HepG2 (cell line): ENCODE measurements around the gene ATRNL1. TPM values are rescaled to one million over a fixed set of nuclear protein-coding genes. Genes with fewer than 3 reads are reported as not detected.

Source experiments
- ATAC-seq: fragments of 200-7000 bp; cut with Tn5 transposase; 3 replicates; pipeline ENCODE4 v1.9.1; 2020; ENCODE audit warnings: mild to moderate bottlenecking, moderate library complexity
- BruUV-seq: library from RNA; stranded (reverse); fragments of 400-500 nt; replicated peaks from 2 replicates; lab custom pipeline; 2021; lab: Mats Ljungman, UMichigan
- CTCF ChIA-PET: fragments of 300-600 bp; formaldehyde crosslinking; extraction: SDS; loops from one replicate; lab custom pipeline; 2021; ENCODE audit warnings: low total read pairs, inconsistent platforms, low intra/inter-chr PET ratio; lab: Yijun Ruan, JAX
- POLR2A ChIA-PET: fragments of 350-600 bp; sonication (Branson Sonifier 250); formaldehyde crosslinking; loops from one replicate; lab custom pipeline; 2020; ENCODE audit warnings: antibody characterized with exemption, inconsistent platforms; lab: Yijun Ruan, JAX
- DNase-seq: peaks from one replicate; pipeline ENCODE4 v3.0.0-alpha.2; 2015; ENCODE audit warnings: low spot score
- FAIRE-seq: peaks from 3 replicates; lab custom pipeline; 2011; peaks lifted over from hg19 to GRCh38; lab: Jason Lieb, UNC
- H2AFZ ChIP-seq: one replicate; pipeline ENCODE4 v1.6.1; 2011; ENCODE audit warnings: low read length, inconsistent platforms
- H3K27ac ChIP-seq: fragments of 300-600 bp; 3 replicates; pipeline ENCODE4 v1.8.0; 2011; ENCODE audit warnings: mixed run types, mild to moderate bottlenecking, mixed read lengths, low read length, inconsistent platforms; ENCODE audit not compliant: insufficient read depth; ENCODE audit errors: extremely low read length
- H3K27me3 ChIP-seq, 2 experiments: fragments of 200-600 bp in 1 of 2; 2 replicates in 1 of 2; 3 replicates in 1 of 2; pipeline versions ENCODE4 v1.6.0 to v1.8.0; 2011; ENCODE audit warnings: low read length in 2 of 2, mild to moderate bottlenecking in 2 of 2, moderate library complexity in 2 of 2, inconsistent platforms in 1 of 2; ENCODE audit not compliant: insufficient read depth in 2 of 2, control insufficient read depth in 1 of 2
- H3K36me3 ChIP-seq, 2 experiments: fragments of 200-600 bp in 1 of 2; replicated peaks in 1 of 2; 2 replicates in 1 of 2; 3 replicates in 1 of 2; pipeline versions ENCODE4 v1.5.1 to v1.8.0; 2011; ENCODE audit warnings: low read length in 2 of 2, inconsistent platforms in 1 of 2; ENCODE audit not compliant: insufficient read depth in 2 of 2, control insufficient read depth in 1 of 2
- H3K4me1 ChIP-seq: 2 replicates; pipeline ENCODE4 v1.5.1; 2012; ENCODE audit warnings: low read length, inconsistent platforms; ENCODE audit not compliant: insufficient read depth
- H3K4me2 ChIP-seq: 2 replicates; pipeline ENCODE4 v1.6.0; 2011; ENCODE audit warnings: low read depth, low read length, inconsistent platforms
- H3K4me3 ChIP-seq, 3 experiments: fragments of 200-600 bp in 1 of 3; sonication (generic), shearing (Covaris generic) in 1 of 3; replicated peaks in 1 of 3; 2 replicates each; pipeline ENCODE4 v1.5.1; 2011 to 2016; ENCODE audit warnings: low read length in 3 of 3, inconsistent platforms in 2 of 3, low read depth in 2 of 3, mild to moderate bottlenecking in 2 of 3, control low read depth in 1 of 3, mixed read lengths in 1 of 3; ENCODE audit not compliant: insufficient read depth in 1 of 3
- H3K79me2 ChIP-seq: one replicate; pipeline ENCODE4 v1.6.1; 2011; ENCODE audit warnings: low read length, inconsistent platforms; ENCODE audit not compliant: insufficient read depth
- H3K9ac ChIP-seq: 2 replicates; pipeline ENCODE4 v1.6.0; 2011; ENCODE audit warnings: mild to moderate bottlenecking, low read depth, low read length, inconsistent platforms; ENCODE audit not compliant: insufficient read depth
- H3K9me3 ChIP-seq: 2 replicates; pipeline ENCODE4 v1.5.1; 2012; ENCODE audit warnings: mild to moderate bottlenecking, low read length
- H4K20me1 ChIP-seq: 2 replicates; pipeline ENCODE4 v1.6.0; 2011; ENCODE audit warnings: inconsistent platforms, mild to moderate bottlenecking, low read length, moderate library complexity; ENCODE audit not compliant: insufficient read depth
- AHR ChIP-seq: IDR thresholded peaks from 2 replicates; pipeline ENCODE4 v1.6.1; 2018; ENCODE audit warnings: missing genetic modification reagents, missing compliant biosample characterization
- ARID2 ChIP-seq: sonication (generic); formaldehyde crosslinking; IDR thresholded peaks from 2 replicates; pipeline ENCODE4 v1.8.1; 2022; ENCODE audit warnings: mild to moderate bottlenecking, missing genetic modification reagents, borderline replicate concordance
- HES4 ChIP-seq: sonication (generic); formaldehyde crosslinking; IDR thresholded peaks from 2 replicates; pipeline ENCODE4 v1.9.0; 2021; ENCODE audit warnings: mild to moderate bottlenecking, missing genetic modification reagents, borderline replicate concordance
- KDM1A ChIP-seq: IDR thresholded peaks from 2 replicates; pipeline ENCODE4 v1.6.1; 2016; ENCODE audit warnings: missing compliant biosample characterization
- ZKSCAN1 ChIP-seq: fragments of 150-350 bp; IDR thresholded peaks from 2 replicates; pipeline ENCODE4 v1.6.1; 2014; ENCODE audit warnings: low read length
- ZNF12 ChIP-seq: sonication (generic); formaldehyde crosslinking; IDR thresholded peaks from 2 replicates; pipeline ENCODE4 v1.5.0; 2020; ENCODE audit warnings: missing genetic modification reagents
- ZNF431 ChIP-seq: sonication (generic); formaldehyde crosslinking; IDR thresholded peaks from 2 replicates; pipeline ENCODE4 v1.9.0; 2022; ENCODE audit warnings: missing genetic modification reagents, low read depth, mild to moderate bottlenecking, borderline replicate concordance
- ZNF563 ChIP-seq: sonication (generic); formaldehyde crosslinking; IDR thresholded peaks from 2 replicates; pipeline ENCODE4 v1.8.0; 2022; ENCODE audit warnings: mild to moderate bottlenecking, moderate library complexity, missing genetic modification reagents
- ZNF747 ChIP-seq: sonication (generic); formaldehyde crosslinking; IDR thresholded peaks from 2 replicates; pipeline ENCODE4 v1.8.1; 2023; ENCODE audit warnings: missing genetic modification reagents, mild to moderate bottlenecking, borderline replicate concordance
- ZNF850 ChIP-seq: sonication (generic); formaldehyde crosslinking; conservative IDR thresholded peaks from 2 replicates; pipeline ENCODE4 v1.9.0; 2021; ENCODE audit warnings: mild to moderate bottlenecking, missing genetic modification reagents
- in situ Hi-C: cut with HindIII; loops from 2 replicates; pipeline ENCODE4 v1.10.0; 2017; ENCODE audit warnings: low pct_unique_long_range_greater_than_20kb; ENCODE audit not compliant: extremely low pct_ligation_motif_present
- intact Hi-C: fragments of 100-400 bp; cut with micrococcal nuclease; formaldehyde crosslinking; loops from one replicate; pipeline ENCODE4 v1.10.0; 2022; ENCODE audit not compliant: unreplicated experiment
- polyA plus RNA-seq, 8 experiments: library from polyadenylated mRNA; depleted of rRNA in 3 of 8; stranded (reverse) in 7 of 8; unstranded in 1 of 8; fragments of >200 nt; fragmentation: Illumina TruSeq in 4 of 8; extraction: Trizol in 4 of 8; gene quantifications; 2 replicates each; pipeline versions ENCODE4 v1.2.1 to v1.2.3, GENCODE V29; 2011 to 2016; ENCODE audit warnings: low read depth in 4 of 8, missing spikeins in 1 of 8, mixed read lengths in 1 of 8; ENCODE audit not compliant: insufficient read depth in 1 of 8
- total RNA-seq, 5 experiments: library from RNA; depleted of rRNA; stranded (reverse); fragments of >200 nt; fragmentation: Illumina TruSeq; extraction: Trizol; gene quantifications; 2 replicates each; pipeline ENCODE4 v1.2.3, GENCODE V29; 2016; ENCODE audit warnings: low read depth in 1 of 5
- TF ChIP-seq, protein P1 (sequence below): sonication (generic); formaldehyde crosslinking; IDR thresholded peaks from 2 replicates; pipeline ENCODE4 v1.5.0; 2020; ENCODE audit warnings: missing genetic modification reagents
- TF ChIP-seq, protein P2 (sequence below): sonication (generic); formaldehyde crosslinking; IDR thresholded peaks from 2 replicates; pipeline ENCODE4 v1.9.0; 2021; ENCODE audit warnings: mild to moderate bottlenecking, missing genetic modification reagents
- TF ChIP-seq, protein P3 (sequence below): sonication (generic); formaldehyde crosslinking; conservative IDR thresholded peaks from 2 replicates; pipeline ENCODE4 v1.8.0; 2022; ENCODE audit warnings: missing genetic modification reagents
- TF ChIP-seq, protein P4 (sequence below): sonication (generic); formaldehyde crosslinking; IDR thresholded peaks from 2 replicates; pipeline ENCODE4 v1.5.1; 2020; ENCODE audit warnings: missing genetic modification reagents, mild to moderate bottlenecking, borderline replicate concordance

The ATRNL1 gene
- total and polyA plus RNA-seq, 2 of the 13 experiments (the other 11 are each of a cell fraction or from before 2014, with no cell fraction given): 0.04 TPM; not detected in 1

DNA sequence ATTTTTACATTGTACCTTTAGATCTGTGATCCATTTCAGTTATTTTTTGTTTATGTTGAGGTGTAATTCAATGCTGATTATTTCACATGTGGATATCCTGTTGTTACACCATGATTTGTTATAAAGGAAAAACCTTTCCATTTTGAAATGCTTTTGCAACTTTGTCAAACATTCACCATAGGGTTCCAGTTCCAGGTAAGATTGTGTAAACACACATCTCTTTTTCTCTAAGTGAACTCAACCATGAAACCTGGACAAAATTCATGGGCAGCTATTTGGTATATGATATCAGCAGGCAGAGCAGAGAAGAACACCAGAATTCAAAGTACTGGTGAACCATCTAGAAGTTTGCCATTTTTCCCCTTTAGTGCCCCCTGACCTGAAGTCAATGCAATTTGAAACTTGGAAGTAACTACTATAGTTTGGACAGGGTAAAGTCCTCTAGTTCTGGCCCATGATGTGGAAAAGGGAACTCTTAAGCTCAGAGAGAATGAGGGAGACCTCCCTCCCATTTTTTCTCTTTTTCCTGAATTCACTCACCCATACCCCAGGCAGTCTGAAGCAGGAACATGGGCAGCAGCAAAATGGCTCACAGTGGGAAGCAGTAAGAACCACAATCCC, 446.1 kb downstream of the ATRNL1 start:
- in situ Hi-C loops: no loop called here
- ChIA-PET POLR2A (no interaction called here), CTCF (no interaction called here)
- no peak for FAIRE-seq
- no peak overlapping the region for H3K9ac ChIP-seq
- no peaks in the 10 kb centered on the region for H3K79me2 ChIP-seq
- H3K4me3 ChIP-seq: no peak overlapping the region
- DNase-seq: no peak
- no peak for ATAC-seq
- H3K27ac ChIP-seq: no peak overlapping the region
- H4K20me1 ChIP-seq: no peaks in the 10 kb centered on the region
- intact Hi-C loops: no loop called here
- H3K4me1 ChIP-seq: no peaks in the 10 kb centered on the region
- no peaks in the 10 kb centered on the region for H3K36me3 ChIP-seq
- BruUV-seq: no TSS peak
- H3K4me2 ChIP-seq: no peak overlapping the region
- H3K27me3 ChIP-seq: no peaks in the 10 kb centered on the region
- peaks cover 19% of the 10 kb centered on the region for H3K9me3 ChIP-seq
- no peak overlapping the region for H2AFZ ChIP-seq
- TF ChIP-seq ZKSCAN1: no peak
- TF ChIP-seq, protein P1, sequence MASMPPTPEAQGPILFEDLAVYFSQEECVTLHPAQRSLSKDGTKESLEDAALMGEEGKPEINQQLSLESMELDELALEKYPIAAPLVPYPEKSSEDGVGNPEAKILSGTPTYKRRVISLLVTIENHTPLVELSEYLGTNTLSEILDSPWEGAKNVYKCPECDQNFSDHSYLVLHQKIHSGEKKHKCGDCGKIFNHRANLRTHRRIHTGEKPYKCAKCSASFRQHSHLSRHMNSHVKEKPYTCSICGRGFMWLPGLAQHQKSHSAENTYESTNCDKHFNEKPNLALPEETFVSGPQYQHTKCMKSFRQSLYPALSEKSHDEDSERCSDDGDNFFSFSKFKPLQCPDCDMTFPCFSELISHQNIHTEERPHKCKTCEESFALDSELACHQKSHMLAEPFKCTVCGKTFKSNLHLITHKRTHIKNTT: no peak
- no peak for TF ChIP-seq AHR
- TF ChIP-seq, protein P2, sequence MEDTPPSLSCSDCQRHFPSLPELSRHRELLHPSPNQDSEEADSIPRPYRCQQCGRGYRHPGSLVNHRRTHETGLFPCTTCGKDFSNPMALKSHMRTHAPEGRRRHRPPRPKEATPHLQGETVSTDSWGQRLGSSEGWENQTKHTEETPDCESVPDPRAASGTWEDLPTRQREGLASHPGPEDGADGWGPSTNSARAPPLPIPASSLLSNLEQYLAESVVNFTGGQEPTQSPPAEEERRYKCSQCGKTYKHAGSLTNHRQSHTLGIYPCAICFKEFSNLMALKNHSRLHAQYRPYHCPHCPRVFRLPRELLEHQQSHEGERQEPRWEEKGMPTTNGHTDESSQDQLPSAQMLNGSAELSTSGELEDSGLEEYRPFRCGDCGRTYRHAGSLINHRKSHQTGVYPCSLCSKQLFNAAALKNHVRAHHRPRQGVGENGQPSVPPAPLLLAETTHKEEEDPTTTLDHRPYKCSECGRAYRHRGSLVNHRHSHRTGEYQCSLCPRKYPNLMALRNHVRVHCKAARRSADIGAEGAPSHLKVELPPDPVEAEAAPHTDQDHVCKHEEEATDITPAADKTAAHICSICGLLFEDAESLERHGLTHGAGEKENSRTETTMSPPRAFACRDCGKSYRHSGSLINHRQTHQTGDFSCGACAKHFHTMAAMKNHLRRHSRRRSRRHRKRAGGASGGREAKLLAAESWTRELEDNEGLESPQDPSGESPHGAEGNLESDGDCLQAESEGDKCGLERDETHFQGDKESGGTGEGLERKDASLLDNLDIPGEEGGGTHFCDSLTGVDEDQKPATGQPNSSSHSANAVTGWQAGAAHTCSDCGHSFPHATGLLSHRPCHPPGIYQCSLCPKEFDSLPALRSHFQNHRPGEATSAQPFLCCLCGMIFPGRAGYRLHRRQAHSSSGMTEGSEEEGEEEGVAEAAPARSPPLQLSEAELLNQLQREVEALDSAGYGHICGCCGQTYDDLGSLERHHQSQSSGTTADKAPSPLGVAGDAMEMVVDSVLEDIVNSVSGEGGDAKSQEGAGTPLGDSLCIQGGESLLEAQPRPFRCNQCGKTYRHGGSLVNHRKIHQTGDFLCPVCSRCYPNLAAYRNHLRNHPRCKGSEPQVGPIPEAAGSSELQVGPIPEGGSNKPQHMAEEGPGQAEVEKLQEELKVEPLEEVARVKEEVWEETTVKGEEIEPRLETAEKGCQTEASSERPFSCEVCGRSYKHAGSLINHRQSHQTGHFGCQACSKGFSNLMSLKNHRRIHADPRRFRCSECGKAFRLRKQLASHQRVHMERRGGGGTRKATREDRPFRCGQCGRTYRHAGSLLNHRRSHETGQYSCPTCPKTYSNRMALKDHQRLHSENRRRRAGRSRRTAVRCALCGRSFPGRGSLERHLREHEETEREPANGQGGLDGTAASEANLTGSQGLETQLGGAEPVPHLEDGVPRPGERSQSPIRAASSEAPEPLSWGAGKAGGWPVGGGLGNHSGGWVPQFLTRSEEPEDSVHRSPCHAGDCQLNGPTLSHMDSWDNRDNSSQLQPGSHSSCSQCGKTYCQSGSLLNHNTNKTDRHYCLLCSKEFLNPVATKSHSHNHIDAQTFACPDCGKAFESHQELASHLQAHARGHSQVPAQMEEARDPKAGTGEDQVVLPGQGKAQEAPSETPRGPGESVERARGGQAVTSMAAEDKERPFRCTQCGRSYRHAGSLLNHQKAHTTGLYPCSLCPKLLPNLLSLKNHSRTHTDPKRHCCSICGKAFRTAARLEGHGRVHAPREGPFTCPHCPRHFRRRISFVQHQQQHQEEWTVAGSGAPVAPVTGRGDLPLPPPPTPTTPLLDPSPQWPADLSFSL: no peak
- TF ChIP-seq, protein P3, sequence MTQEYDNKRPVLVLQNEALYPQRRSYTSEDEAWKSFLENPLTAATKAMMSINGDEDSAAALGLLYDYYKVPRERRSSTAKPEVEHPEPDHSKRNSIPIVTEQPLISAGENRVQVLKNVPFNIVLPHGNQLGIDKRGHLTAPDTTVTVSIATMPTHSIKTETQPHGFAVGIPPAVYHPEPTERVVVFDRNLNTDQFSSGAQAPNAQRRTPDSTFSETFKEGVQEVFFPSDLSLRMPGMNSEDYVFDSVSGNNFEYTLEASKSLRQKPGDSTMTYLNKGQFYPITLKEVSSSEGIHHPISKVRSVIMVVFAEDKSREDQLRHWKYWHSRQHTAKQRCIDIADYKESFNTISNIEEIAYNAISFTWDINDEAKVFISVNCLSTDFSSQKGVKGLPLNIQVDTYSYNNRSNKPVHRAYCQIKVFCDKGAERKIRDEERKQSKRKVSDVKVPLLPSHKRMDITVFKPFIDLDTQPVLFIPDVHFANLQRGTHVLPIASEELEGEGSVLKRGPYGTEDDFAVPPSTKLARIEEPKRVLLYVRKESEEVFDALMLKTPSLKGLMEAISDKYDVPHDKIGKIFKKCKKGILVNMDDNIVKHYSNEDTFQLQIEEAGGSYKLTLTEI (CRISPR knock-in tag): no peak
- no peak for TF ChIP-seq ZNF12 (CRISPR knock-in tag)
- no peak for TF ChIP-seq ARID2
- no peak for TF ChIP-seq ZNF431 (CRISPR knock-in tag)
- TF ChIP-seq ZNF747 (CRISPR knock-in tag): no peak
- TF ChIP-seq HES4 (CRISPR knock-in tag): no peak
- no peak for TF ChIP-seq ZNF563
- TF ChIP-seq, protein P4, sequence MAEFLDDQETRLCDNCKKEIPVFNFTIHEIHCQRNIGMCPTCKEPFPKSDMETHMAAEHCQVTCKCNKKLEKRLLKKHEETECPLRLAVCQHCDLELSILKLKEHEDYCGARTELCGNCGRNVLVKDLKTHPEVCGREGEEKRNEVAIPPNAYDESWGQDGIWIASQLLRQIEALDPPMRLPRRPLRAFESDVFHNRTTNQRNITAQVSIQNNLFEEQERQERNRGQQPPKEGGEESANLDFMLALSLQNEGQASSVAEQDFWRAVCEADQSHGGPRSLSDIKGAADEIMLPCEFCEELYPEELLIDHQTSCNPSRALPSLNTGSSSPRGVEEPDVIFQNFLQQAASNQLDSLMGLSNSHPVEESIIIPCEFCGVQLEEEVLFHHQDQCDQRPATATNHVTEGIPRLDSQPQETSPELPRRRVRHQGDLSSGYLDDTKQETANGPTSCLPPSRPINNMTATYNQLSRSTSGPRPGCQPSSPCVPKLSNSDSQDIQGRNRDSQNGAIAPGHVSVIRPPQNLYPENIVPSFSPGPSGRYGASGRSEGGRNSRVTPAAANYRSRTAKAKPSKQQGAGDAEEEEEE (CRISPR knock-in tag): no peak
- TF ChIP-seq KDM1A (CRISPR knock-in tag): no peak
- TF ChIP-seq ZNF850 (CRISPR knock-in tag): no peak
